ENCODE measurements around the gene TMEM187.

DNA sequence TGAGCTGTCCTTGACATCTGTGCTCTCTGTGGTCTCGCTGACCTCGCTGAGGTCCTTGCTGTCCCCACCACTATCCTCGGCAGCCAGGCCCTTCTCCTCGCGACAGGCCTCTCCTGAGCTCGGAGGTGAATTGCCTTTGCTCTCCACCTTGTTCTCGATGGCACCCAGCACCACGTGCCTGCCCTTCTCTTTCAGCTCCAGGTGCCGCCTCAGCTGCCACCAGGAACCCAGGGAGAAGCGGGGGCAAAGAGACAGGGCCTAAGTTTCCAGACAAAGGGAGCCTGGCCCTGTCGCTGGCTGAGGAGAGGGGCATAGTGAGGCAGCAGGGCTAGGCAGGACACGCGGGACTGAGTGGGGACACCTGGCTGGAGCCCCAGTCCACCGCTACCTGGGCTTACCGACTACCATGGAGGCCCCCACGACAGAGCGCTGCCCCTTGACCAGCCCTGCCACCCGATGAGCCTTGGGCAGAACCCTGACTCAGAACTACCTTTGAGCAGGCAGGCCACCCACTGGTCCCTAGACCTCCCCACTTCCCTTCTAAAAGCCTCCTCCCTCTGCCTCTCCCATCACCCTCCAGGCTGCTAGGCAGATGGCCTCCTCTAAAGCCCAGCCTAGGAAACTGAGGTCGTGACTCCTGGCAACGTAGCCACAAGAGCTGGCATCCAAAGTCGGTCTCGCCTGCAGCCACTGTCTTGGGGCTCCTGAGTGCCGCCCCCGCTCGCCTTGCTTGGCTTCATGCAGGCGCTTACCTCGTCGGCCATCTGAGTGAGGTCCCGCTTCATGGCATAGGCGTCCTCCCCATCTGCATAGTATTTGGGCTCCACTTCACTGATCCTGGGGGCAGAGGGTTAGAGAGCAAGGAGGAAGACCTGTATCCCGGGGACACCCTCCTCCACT is 42.3 kb upstream of the TMEM187 start:
- TF ChIP-seq, protein P1, sequence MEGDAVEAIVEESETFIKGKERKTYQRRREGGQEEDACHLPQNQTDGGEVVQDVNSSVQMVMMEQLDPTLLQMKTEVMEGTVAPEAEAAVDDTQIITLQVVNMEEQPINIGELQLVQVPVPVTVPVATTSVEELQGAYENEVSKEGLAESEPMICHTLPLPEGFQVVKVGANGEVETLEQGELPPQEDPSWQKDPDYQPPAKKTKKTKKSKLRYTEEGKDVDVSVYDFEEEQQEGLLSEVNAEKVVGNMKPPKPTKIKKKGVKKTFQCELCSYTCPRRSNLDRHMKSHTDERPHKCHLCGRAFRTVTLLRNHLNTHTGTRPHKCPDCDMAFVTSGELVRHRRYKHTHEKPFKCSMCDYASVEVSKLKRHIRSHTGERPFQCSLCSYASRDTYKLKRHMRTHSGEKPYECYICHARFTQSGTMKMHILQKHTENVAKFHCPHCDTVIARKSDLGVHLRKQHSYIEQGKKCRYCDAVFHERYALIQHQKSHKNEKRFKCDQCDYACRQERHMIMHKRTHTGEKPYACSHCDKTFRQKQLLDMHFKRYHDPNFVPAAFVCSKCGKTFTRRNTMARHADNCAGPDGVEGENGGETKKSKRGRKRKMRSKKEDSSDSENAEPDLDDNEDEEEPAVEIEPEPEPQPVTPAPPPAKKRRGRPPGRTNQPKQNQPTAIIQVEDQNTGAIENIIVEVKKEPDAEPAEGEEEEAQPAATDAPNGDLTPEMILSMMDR (IDR thresholded peaks at IDR 0.05; ENCODE audit: extremely low read depth in 1 of 2, insufficient read depth in 1 of 2, low read depth in 1 of 2, low read length in 2 of 2) = no peak
- no peak for TF ChIP-seq MAX (IDR thresholded peaks at IDR 0.05; ENCODE audit: insufficient read depth, insufficient read length)

Measured in endothelial cell of umbilical vein (primary cell).